Psoas muscle (tissue), 8 donors: ENCODE measurements around the gene POU3F3. TPM values are rescaled to one million over a fixed set of nuclear protein-coding genes. Genes with fewer than 3 reads are reported as not detected.

Experiments
- ATAC-seq, 4 donors: fragments of 200-7000 bp; cut with Tn5 transposase; one replicate each; pipeline ENCODE4 v1.9.1; 2020; ENCODE audit warnings: moderate library complexity in 3 of 4, mild to moderate bottlenecking in 2 of 4
- DNase-seq, 2 donors: peaks; one replicate each; pipeline ENCODE4 v3.0.0-alpha.2; 2020
- H3K27ac ChIP-seq: fragments of 200-600 bp; one replicate; pipeline ENCODE4 v1.8.0; 2022
- H3K27me3 ChIP-seq, 3 donors: fragments of 200-600 bp in 1 of 3; one replicate each; pipeline versions ENCODE4 v1.6.1 to v1.8.0; 2013 to 2022; ENCODE audit warnings: low read length in 2 of 3, mild to moderate bottlenecking in 2 of 3, moderate library complexity in 1 of 3; ENCODE audit not compliant: insufficient read depth in 3 of 3
- H3K36me3 ChIP-seq, 2 donors: fragments of 200-600 bp in 1 of 2; one replicate each; pipeline versions ENCODE4 v1.6.1 to v1.8.0; 2013 to 2022; ENCODE audit warnings: low read depth in 1 of 2, mild to moderate bottlenecking in 1 of 2, moderate library complexity in 1 of 2; ENCODE audit not compliant: insufficient read depth in 1 of 2
- H3K4me1 ChIP-seq: fragments of 200-600 bp; one replicate; pipeline ENCODE4 v1.8.0; 2022
- H3K4me3 ChIP-seq: fragments of 200-600 bp; one replicate; pipeline ENCODE4 v1.8.0; 2022; ENCODE audit warnings: mild to moderate bottlenecking
- H3K9me3 ChIP-seq: fragments of 200-600 bp; one replicate; pipeline ENCODE4 v1.8.0; 2022
- CTCF ChIP-seq: fragments of 200-600 bp; IDR thresholded peaks from one replicate; pipeline ENCODE4 v1.8.0; 2022; ENCODE audit warnings: antibody characterized with exemption
- WGBS, 3 donors: extraction: QIAGEN DNeasy Blood & Tissue Kit; methylation state at CpG; one replicate each; pipeline versions ENCODE4 v1.1.6 to v1.1.7; 2013; 5-methylcytosine and 5-hydroxymethylcytosine counted together
- intact Hi-C, 2 donors: fragments of 100-400 bp; cut with DNase I; formaldehyde crosslinking; loops; one replicate each; pipeline versions ENCODE4 v1.11.0 to v1.14.2; 2022
- polyA plus RNA-seq, 3 donors: library from polyadenylated mRNA; stranded (reverse); fragments of 200-250 nt; gene quantifications; one replicate each; pipeline ENCODE4 v1.2.3, GENCODE V29; 2013
- total RNA-seq, 4 donors: library from RNA; stranded (reverse); fragmentation: NEBNext Ultra II Directional in 2 of 4; extraction: Animal tissue kit (Norgen Biotek cat#: 25700) in 2 of 4; gene quantifications; one replicate each; pipeline versions ENCODE4 v1.2.1 to v1.2.4, GENCODE V29; 2021 to 2023
- donor health status: healthy with polysubstance abuse.
- donor health status: DM: no; HTN: no; CAD: no; lungs with moderate emphysema.
- donor health status: Bipolar disorder and iron deficiency.
- donor health status: healthy.
- donor health status: DM: yes; HTN: yes; CAD: no.
- donor health status: DM: no; HTN: no; CAD: no.
- donor health status: DM: no; HTN: no; CAD: no.
- donor health status: DM: yes; HTN: yes; CAD: no.

Gene POU3F3
- total and polyA plus RNA-seq, 7 donors: 0.01 TPM; not detected in 6

- DNase-seq (no peak), ATAC-seq (no peak)
- H3K36me3 ChIP-seq: no peaks in the 10 kb centered on the region
- H3K4me1 ChIP-seq: peaks cover 9% of the 10 kb centered on the region
- no peak overlapping the region for H3K27ac ChIP-seq
- TF ChIP-seq CTCF: no peak
- no peaks in the 10 kb centered on the region for H3K9me3 ChIP-seq
- H3K27me3 ChIP-seq: peaks cover 0 to 100% (median 45%) of the 10 kb centered on the region in 3 donors
- intact Hi-C loops: no loop called here
- H3K4me3 ChIP-seq: no peak overlapping the region
- 6 to 15% (median 9%) methylated on average over 11 of the region's 11 CpGs for WGBS, 3 donors
Measured at GRCh38 chr2:104866122-104866864, 12.4 kb downstream of the POU3F3 start.

GRCh38 chr2:104866883-104867812 lies 13.2 kb downstream of the POU3F3 start:
- Histone ChIP-seq H3K4me3 (no peak overlapping the region), H3K36me3 (no peaks in the 10 kb centered on the region), H3K27ac (no peak overlapping the region), H3K4me1 (peaks cover 7% of the 10 kb centered on the region), H3K9me3 (no peaks in the 10 kb centered on the region), H3K27me3 (peaks cover 0 to 100% (median 48%) of the 10 kb centered on the region in 3 donors)
- ATAC-seq: peak in 1 of 4 donors; percentile 27
- WGBS, 3 donors: 2% methylated on average over 47 to 51 of the region's 51 CpGs
- no peak for DNase-seq
- TF ChIP-seq CTCF: no peak
- intact Hi-C loops: no loop called here

DNA sequence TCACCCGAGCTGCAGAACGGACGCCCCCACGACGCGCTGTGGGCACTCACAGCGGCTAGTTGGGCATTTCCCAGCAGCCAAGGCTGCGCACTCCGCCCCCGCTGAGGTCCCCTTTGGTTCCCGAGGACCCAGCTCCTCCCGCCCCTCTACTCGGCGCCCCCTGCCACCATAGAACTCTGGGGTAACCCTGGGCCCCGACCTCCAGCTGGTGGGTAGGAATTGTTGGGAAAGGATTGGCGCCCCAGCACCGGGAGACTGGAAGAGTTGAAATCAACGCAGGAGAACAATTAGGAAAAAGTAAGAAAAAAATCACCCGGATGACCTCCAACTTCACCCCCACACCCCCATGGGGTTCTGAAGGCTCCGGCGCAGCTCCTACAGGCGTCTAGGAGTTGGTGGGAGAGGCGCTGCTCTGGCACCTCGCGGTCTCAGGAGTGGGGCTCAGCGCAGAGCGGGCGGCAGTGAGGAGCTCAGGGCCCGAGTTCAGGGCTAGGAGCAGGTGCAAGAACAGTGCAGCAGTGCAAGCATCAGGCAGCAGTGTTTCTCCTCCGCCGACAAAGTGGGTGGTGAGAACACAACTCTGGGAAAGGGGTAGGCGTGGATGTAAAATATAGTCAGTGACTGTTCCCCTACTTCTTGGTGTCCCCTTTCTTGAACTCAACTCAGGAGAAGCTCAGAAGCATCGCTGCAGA lies 14.0 kb downstream of the POU3F3 start:
- no peak for TF ChIP-seq CTCF
- peaks cover 0 to 100% (median 49%) of the 10 kb centered on the region in 3 donors for H3K27me3 ChIP-seq
- H3K4me3 ChIP-seq: no peak overlapping the region
- WGBS, 3 donors: 11 to 26% (median 16%) methylated on average over 31 to 33 of the region's 33 CpGs
- H3K9me3 ChIP-seq: no peaks in the 10 kb centered on the region
- no peaks in the 10 kb centered on the region for H3K36me3 ChIP-seq
- ATAC-seq (no peak), DNase-seq (no peak)
- H3K4me1 ChIP-seq: peaks cover 8% of the 10 kb centered on the region
- no peak overlapping the region for H3K27ac ChIP-seq
- intact Hi-C loops: no loop called here

DNA sequence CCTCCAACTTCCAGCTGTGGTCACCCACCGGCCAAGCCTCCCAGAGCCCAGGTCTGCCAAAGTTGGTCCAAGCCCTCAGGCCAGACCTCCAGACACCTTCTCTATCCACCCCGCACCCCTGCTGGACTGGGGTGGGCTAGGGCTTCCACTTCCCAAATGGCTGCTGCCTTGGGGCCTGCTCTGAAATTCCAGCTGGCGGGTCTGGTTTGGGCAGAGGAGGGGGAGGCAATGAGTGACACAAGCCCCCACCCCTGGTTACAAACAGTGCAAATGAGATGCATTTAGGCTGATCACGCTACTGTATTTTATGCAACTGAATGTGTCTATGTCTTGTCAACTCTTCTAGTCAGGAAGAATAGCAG lies 14.6 kb downstream of the POU3F3 start:
- no peak overlapping the region for H3K4me3 ChIP-seq
- H3K27me3 ChIP-seq: peaks cover 0 to 97% (median 49%) of the 10 kb centered on the region in 3 donors
- no peak for DNase-seq
- H3K36me3 ChIP-seq: no peaks in the 10 kb centered on the region
- no peak for TF ChIP-seq CTCF
- intact Hi-C loops: no loop called here
- ATAC-seq: no peak
- 37 to 64% (median 57%) methylated on average over 4 of the region's 4 CpGs for WGBS, 3 donors
- H3K4me1 ChIP-seq: peaks cover 8% of the 10 kb centered on the region
- no peak overlapping the region for H3K27ac ChIP-seq
- no peaks in the 10 kb centered on the region for H3K9me3 ChIP-seq
